HL-60/S4 treated with phorbol 12-myristate 13-acetate at 8.2 ng/mL for 4 days and 3 days (cell line): ENCODE results near the gene ANTXR1.

Experiments
- in situ Hi-C: fragments of 300-500 bp; cut with MboI; formaldehyde crosslinking; loops from 2 replicates; pipeline ENCODE4 v1.15.0; 2022; ENCODE audit warnings: low sequenced_read_pairs

Gene ANTXR1

DNA sequence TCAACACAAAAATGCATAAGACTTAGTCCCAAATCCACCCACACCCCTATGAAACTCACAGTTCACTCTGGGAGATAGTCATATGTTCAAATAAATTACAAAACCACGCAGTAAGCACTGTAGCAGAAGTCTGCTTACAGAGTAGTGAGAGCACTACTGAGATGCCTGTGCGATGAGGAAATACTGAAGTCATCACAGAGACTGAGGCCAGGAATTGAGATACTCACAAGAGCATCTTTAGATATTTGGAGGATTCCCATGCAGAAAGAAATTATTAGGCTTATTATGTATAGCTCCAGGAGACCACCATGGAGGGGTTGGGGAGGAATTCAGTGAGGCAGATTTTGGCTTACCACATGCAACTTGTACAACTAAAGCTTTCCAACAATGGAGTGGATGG, 82.3 kb downstream of the ANTXR1 start:
- in situ Hi-C loops = no loop called here

DNA sequence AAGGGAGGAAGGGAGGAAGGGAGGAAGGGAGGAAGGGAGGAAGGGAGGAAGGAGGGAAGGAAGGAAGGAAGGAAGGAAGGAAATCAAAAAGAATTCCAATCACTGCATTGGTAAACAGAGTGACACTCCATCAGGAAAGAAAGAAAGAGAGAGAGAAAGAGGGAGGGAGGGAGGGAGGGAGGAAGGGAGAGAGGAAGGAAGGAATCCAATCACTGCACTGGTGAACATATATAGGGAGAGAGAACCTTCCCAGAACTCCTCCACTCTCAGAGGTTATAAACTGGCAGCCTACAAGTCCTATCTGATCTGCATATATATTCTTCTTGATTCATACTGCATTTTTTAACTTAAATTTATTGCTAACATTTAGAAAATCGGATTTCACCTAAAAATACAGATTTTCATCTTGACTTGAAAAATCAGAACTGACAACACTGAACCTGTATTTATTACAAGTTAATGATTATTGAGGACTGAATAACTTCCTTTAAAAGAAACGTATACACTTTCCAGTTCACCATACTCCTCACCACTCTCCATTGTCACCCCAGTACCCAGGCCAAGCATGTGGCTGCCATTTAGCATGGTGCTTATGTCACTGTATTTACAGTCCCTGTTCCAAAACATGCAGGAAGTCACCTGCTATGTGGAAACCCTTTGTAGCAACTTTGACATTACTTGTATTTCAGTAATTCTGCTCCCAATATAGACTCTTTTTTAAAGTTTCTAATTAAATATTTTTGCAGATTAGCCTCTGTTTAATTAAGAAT, 83.5 kb downstream of the ANTXR1 start:
- in situ Hi-C loops = no loop called here

DNA sequence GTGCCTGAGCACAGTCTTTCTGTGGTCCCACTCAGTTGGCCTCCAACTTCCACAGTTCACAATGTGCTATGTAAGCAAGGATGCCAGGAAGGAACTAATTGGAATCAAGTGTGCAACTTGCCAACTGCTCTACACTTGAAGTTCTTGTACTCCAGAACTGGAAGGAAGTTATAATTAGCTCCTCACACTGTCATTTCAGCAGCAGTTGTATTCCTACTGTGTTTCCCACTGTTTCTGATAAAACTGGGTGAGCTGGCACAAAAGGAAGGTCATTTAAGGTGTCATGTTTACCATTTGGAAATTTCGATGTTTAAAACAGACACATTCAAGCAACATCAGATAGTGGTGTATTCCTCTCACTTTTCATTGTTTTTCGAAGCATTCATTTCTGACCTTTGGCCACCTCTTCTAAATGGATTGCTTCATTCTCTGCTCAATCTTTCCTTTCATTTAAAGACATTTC, 84.2 kb downstream of the ANTXR1 start:
- in situ Hi-C loops = no loop called here

DNA sequence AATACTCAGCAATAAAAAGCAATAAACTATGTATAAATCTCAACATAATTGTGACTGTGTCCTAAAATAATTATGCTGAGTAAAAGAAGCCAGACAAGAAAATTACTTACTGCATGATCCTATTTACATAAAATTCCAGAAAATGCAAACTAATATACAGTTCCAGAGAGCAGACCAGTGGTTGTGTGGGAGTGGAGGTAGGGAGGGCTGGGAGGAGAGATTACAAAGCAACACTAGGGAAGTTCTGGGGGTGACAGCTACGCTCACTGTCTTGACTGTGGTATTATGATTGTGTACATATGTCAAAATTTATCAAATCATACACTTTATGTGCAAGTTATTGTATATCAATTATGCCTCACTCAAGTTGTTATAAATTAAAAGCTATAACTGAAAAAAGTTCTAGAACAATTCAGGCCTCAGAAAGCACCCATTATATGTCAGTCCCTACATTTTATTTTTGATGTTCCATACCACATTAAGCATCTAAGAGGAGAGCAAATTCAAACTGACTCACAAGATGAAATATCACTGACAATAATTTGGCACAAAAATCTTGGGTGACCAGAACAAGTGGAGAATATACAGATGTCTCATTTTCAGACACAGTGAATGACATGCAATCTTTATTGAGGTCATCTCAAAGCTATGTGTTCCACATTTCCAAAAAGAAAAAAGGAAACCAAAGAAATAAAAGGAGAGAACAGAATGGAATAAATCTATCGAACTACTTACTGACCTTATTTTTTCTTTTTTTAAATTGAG, 85.1 kb downstream of the ANTXR1 start:
- in situ Hi-C loops = no loop called here

DNA sequence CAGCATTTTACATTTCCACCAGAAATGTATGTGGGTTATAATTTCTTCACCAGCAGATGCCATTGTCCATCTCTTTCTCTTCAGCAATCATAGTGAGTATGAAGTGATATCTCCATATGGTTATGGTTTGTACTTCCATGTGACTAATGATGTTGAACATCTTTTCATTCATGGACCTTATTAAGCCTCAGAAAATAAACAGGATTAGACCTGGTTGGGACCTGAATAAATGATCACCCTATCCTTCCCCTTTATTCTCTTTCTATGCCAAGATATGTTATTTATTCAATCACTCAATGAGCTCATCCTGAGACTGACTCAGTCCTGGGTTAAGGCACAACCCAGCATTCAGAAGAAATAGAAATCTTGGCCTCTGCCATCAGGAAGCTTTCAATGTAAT, 86.6 kb downstream of the ANTXR1 start:
- in situ Hi-C loops = no loop called here

DNA sequence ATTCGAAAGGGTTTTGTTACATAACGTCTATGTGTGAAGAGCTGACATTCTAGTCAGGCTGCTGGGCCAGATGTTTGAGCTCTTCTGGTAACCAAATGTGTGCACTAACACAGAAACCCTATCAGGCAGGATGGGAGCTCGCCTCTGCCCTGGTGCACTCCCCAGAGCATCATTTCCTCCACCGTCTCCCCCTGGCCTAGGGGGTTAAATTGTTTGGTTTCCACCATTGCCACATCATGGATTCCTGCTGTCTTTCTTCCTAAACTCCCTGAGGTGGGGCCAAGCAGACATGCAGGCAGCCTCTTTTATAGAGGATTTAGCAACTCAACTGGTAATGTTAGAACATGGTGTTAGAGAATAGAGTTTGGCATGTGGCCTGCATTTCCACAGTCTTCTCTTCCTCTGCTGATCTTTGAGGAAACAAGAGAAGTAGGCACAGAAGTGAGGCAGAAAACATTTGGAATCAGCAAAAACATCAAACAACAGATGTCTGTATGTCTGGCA, 87.3 kb downstream of the ANTXR1 start:
- in situ Hi-C loops = no loop called here

DNA sequence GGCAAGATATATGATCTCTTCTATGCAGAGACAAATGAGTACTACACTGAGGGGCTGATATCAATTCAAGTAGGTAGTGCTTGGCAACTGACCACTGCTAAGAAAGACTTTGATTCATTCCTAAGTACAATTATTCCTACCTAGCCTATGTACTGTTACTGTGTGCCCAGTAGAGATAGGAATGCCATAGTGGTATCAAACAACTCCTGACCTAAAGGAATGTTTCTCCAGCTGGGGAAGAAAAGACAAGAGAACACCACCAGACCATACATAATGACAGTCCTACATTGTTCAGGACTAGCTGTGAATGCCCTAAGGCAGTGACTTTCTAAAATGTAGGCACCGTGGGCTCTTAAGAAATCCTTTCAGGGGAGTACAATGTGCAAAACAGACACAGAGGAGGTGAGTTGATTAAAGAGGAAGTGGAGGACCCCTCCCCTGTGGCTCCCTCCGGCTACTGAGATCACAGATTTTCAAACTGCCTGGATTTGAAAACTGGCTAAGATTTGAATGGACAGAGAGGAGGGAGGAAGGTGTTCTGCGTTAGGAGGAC, 89.1 kb downstream of the ANTXR1 start:
- in situ Hi-C loops = no loop called here

- in situ Hi-C loops = no loop called here
These were observed 90.4 kb downstream of the ANTXR1 start for GRCh38 chr2:69103419-69103818.

- in situ Hi-C loops = no loop called here
These were observed 91.3 kb downstream of the ANTXR1 start for GRCh38 chr2:69104261-69104660.

DNA sequence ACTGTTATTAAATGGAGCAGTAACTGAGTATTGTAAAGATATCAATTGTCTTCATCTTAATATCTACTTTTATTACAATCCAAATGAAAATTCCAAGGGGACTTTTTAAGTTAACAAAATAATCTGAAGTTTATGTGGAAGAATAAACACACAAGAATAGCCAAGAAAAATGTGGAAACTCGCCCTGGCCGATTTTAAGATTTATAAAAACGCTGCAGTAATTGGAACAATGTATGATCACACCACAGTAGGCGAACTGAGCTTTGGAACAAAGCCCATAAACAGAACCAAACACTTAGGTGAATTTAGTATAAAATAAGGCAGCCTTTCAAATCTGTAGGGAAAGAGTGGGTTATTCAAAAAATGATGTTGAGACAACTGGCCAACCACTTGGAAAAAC, 96.3 kb downstream of the ANTXR1 start:
- in situ Hi-C loops = no loop called here

GRCh38 chr2:69111076-69111475, 98.1 kb downstream of the ANTXR1 start:
- in situ Hi-C loops = no loop called here

GRCh38 chr2:69113627-69114026, 100.6 kb downstream of the ANTXR1 start:
- in situ Hi-C loops = no loop called here

DNA sequence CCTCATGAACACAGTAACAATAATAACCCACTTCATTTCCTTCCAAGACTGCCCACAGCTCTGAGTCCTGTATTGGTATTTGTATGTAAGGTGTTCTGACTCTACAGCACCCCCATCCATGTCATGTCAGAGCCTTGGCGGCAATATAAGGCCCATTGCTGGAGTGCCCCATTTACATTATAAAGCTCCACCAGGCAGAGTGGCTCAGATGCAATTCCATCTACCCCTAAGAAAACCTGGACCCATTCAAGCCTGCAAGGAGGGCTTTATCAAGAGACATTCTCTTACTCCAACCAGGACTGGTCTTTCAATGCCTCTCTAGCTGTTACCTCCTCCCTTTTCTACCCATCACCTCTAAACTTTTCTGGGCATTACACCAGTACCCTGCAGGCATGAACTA, 101.6 kb downstream of the ANTXR1 start:
- in situ Hi-C loops = no loop called here

GRCh38 chr2:69116438-69116837, 103.5 kb downstream of the ANTXR1 start:
- in situ Hi-C loops = no loop called here

- in situ Hi-C loops = no loop called here
These were observed 105.6 kb downstream of the ANTXR1 start for GRCh38 chr2:69118609-69119008.

DNA sequence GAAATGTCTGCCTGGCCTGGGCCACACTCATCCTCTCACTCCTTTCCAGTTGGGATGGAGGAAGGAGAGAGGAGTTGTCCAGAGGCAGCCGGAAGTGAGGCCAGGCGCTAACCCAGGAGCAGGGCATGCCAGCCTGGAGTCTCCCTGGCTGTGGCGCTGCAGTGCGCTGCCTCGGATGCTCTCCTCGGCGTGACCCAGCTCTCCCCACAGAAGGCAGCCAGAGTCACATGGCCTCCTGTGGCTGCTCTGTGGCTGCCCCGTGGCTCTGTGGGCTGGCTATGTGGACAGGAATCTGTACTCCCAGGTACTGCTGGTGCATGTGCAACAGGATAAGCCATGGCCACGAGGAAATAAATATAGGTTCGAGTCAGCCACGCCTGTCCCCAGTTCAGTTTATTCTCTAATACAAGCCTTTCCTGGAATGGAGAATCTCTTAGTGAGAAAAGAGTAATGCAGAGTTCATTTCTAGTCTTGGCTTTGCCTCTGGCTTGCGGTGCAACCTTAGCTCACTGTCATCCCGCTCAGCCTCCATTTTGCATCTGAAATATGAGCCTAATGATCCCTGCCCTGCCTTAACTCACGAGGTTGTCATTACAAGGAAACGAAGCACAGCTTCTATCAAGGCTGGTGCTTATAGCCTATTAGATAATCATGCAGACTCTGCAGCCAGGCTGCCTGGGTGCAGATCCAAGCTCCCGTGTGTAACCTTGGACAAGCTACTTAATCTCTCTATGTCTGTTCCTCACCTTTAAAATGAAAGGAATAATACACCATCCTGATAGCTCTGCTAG, 106.3 kb downstream of the ANTXR1 start:
- in situ Hi-C loops = no loop called here

DNA sequence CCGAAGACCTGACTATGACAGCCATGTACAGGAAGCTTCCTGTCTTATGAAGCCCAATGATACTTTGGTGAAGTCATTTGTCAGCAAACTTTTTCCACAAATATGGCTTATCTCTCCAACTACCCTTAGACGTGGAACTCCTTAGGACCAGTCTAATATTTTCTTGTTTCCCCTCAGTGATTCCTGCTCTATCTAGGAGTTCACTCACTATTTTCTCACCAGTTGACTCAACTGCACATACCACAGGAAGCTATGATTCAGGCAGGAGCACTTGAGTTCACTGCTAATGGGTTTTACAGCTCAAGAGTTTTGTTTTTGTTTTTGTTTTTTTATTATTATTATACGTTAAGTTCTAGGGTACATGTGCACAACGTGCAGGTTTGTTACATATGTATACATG, 109.3 kb downstream of the ANTXR1 start:
- in situ Hi-C loops = no loop called here

GRCh38 chr2:69123182-69123581, 110.2 kb downstream of the ANTXR1 start:
- in situ Hi-C loops = no loop called here

- in situ Hi-C loops = no loop called here
These were observed 111.4 kb downstream of the ANTXR1 start for GRCh38 chr2:69124343-69124742.

- in situ Hi-C loops = no loop called here
These were observed 112.8 kb downstream of the ANTXR1 start for GRCh38 chr2:69125816-69126215.

DNA sequence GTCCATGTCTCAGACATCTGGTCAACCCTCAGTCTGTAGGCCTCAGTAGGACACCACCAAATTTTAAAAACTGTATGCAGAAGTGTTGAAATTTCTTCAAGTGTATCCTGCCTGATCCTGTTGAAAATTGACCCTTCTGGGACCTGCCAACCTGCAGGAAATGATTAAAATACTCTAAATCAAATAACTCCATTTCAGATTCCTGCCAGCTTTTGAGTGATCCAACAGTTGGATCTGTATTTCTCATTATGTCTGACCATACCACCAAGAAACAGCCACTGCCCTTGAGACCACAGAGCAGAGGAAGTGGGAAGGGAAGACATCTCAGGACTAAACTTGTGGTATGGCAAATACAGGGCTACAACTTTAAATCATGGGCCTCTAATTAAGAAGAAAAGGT, 113.4 kb downstream of the ANTXR1 start:
- in situ Hi-C loops = no loop called here
